ENCODE results near the gene ITCH. TPM values are rescaled to one million over a fixed set of nuclear protein-coding genes. Genes with fewer than 3 reads are reported as not detected.
A peak's percentile ranks its signal among the peaks of the same experiment; 100 is the strongest.

Gene ITCH
- total and polyA plus RNA-seq, 9 of the 15 experiments (the other 6 are each of a cell fraction or from before 2014, with no cell fraction given) = 7.5 to 53.0 (median 22.9) TPM

DNA sequence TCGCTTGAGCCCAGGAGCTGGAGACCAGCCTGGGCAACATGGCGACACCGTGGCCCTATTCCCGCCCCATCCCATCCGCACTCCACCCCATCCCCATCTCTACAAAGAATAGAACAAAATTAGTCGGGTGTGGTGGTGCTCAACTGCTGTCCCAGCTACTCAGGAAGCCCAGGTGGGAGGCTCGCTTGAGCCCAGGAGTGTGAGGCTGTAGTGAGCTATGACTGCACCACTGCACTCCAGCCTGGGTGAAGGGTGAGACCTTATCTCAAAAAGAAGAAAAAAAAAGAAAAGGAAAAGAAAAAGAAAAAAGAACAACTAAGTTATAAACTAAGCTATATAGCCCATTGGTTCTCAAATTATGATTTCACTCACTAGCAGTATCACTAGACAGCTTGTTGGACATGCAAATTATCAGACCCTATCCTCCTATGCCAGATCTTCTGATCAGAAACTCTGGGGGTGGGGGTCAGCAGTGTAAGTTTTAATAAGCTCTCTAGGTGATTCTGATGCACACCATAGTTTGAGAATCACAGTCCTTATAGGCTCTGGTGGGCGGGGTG lies 491 bp upstream of the ITCH start:
- in situ Hi-C loops (cut with MboI) = no loop called here
- CTCF ChIA-PET (ENCODE audit: low intra/inter-chr PET ratio) = no interaction called here

More for the DNA sequence above, 491 bp upstream of the ITCH start:
- H3K27ac ChIP-seq (ENCODE audit: extremely low read depth, low read depth, low read length) = no peak overlapping the region
- H3K9ac ChIP-seq (ENCODE audit: insufficient read depth in 1 of 2, low read depth in 2 of 2, low read length in 2 of 2) = peak overlapping the region in 1 of 2 experiments; percentile 58; a peak in 3 of 4 replicates
- H3K27me3 ChIP-seq (ENCODE audit: control insufficient read depth in 2 of 2, insufficient read depth in 2 of 2, low read length in 2 of 2) = no peaks in the 10 kb centered on the region
- peaks cover 14% of the 10 kb centered on the region for H3K36me3 ChIP-seq (ENCODE audit: control insufficient read depth, insufficient read depth, low read length)
- no peaks in the 10 kb centered on the region for H3K9me3 ChIP-seq (replicated peaks; ENCODE audit: control insufficient read depth, insufficient read depth, low read depth, low read length)
- BruUV-seq (replicated peaks) = no TSS peak
- H3K4me1 ChIP-seq (replicated peaks in 1 of 2; ENCODE audit: control insufficient read depth in 2 of 2, insufficient read depth in 2 of 2, low read length in 2 of 2) = peaks cover 18 to 23% of the 10 kb centered on the region in 2 experiments; a peak in 4 of 5 replicates
- peaks cover 45% of the 10 kb centered on the region for H3K79me2 ChIP-seq (ENCODE audit: control insufficient read depth, insufficient read depth, low read length)
- peak overlapping the region; percentile 66 for H2AFZ ChIP-seq (ENCODE audit: low read depth, low read length)
- 19% methylated on average over 8 of the region's 8 CpGs for WGBS (ENCODE audit: insufficient coverage, low coverage, missing lambda C conversion rate)
- 0 out of 2 replicates have a peak, but pooled peaks have one; percentile 10 for TF ChIP-seq DPF2 (IDR thresholded peaks at IDR 0.05)
- TF ChIP-seq, protein P1, sequence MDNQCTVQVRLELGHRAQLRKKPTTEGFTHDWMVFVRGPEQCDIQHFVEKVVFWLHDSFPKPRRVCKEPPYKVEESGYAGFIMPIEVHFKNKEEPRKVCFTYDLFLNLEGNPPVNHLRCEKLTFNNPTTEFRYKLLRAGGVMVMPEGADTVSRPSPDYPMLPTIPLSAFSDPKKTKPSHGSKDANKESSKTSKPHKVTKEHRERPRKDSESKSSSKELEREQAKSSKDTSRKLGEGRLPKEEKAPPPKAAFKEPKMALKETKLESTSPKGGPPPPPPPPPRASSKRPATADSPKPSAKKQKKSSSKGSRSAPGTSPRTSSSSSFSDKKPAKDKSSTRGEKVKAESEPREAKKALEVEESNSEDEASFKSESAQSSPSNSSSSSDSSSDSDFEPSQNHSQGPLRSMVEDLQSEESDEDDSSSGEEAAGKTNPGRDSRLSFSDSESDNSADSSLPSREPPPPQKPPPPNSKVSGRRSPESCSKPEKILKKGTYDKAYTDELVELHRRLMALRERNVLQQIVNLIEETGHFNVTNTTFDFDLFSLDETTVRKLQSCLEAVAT (IDR thresholded peaks at IDR 0.05) = 0 out of 4 replicates have a peak, but pooled peaks of 1 of the 2 experiments have one; percentile 38
- no peak for TF ChIP-seq RBM39 (optimal IDR thresholded peaks at IDR 0.05; ENCODE audit: low read depth, low read length)
- TF ChIP-seq, protein P2, sequence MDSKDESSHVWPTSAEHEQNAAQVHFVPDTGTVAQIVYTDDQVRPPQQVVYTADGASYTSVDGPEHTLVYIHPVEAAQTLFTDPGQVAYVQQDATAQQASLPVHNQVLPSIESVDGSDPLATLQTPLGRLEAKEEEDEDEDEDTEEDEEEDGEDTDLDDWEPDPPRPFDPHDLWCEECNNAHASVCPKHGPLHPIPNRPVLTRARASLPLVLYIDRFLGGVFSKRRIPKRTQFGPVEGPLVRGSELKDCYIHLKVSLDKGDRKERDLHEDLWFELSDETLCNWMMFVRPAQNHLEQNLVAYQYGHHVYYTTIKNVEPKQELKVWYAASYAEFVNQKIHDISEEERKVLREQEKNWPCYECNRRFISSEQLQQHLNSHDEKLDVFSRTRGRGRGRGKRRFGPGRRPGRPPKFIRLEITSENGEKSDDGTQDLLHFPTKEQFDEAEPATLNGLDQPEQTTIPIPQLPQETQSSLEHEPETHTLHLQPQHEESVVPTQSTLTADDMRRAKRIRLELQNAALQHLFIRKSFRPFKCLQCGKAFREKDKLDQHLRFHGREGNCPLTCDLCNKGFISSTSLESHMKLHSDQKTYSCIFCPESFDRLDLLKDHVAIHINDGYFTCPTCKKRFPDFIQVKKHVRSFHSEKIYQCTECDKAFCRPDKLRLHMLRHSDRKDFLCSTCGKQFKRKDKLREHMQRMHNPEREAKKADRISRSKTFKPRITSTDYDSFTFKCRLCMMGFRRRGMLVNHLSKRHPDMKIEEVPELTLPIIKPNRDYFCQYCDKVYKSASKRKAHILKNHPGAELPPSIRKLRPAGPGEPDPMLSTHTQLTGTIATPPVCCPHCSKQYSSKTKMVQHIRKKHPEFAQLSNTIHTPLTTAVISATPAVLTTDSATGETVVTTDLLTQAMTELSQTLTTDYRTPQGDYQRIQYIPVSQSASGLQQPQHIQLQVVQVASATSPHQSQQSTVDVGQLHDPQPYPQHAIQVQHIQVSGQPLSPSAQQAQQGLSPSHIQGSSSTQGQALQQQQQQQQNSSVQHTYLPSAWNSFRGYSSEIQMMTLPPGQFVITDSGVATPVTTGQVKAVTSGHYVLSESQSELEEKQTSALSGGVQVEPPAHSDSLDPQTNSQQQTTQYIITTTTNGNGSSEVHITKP (IDR thresholded peaks at IDR 0.05; ENCODE audit: partially characterized antibody) = peak; percentile 52
- no peak for TF ChIP-seq JUN (IDR thresholded peaks at IDR 0.05; ENCODE audit: borderline replicate concordance, low read depth, low read length)
- TF ChIP-seq JUN (CRISPR knock-in tag; IDR thresholded peaks at IDR 0.05; ENCODE audit: borderline replicate concordance) = no peak
- TF ChIP-seq, protein P3, sequence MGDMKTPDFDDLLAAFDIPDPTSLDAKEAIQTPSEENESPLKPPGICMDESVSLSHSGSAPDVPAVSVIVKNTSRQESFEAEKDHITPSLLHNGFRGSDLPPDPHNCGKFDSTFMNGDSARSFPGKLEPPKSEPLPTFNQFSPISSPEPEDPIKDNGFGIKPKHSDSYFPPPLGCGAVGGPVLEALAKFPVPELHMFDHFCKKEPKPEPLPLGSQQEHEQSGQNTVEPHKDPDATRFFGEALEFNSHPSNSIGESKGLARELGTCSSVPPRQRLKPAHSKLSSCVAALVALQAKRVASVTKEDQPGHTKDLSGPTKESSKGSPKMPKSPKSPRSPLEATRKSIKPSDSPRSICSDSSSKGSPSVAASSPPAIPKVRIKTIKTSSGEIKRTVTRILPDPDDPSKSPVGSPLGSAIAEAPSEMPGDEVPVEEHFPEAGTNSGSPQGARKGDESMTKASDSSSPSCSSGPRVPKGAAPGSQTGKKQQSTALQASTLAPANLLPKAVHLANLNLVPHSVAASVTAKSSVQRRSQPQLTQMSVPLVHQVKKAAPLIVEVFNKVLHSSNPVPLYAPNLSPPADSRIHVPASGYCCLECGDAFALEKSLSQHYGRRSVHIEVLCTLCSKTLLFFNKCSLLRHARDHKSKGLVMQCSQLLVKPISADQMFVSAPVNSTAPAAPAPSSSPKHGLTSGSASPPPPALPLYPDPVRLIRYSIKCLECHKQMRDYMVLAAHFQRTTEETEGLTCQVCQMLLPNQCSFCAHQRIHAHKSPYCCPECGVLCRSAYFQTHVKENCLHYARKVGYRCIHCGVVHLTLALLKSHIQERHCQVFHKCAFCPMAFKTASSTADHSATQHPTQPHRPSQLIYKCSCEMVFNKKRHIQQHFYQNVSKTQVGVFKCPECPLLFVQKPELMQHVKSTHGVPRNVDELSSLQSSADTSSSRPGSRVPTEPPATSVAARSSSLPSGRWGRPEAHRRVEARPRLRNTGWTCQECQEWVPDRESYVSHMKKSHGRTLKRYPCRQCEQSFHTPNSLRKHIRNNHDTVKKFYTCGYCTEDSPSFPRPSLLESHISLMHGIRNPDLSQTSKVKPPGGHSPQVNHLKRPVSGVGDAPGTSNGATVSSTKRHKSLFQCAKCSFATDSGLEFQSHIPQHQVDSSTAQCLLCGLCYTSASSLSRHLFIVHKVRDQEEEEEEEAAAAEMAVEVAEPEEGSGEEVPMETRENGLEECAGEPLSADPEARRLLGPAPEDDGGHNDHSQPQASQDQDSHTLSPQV (IDR thresholded peaks at IDR 0.05) = 0 out of 2 replicates have a peak, but pooled peaks have one; percentile 23
- TF ChIP-seq KDM4B (IDR thresholded peaks at IDR 0.05; ENCODE audit: borderline replicate concordance in 2 of 2, low read depth in 1 of 2) = 0 out of 4 replicates have a peak, but pooled peaks of 1 of the 2 experiments have one; percentile 7
- no peak for TF ChIP-seq SIRT6 (IDR thresholded peaks at IDR 0.05; ENCODE audit: low read depth, low read length)
- H3K4me2 ChIP-seq (ENCODE audit: insufficient read depth, low read length) = peak overlapping the region; percentile 85; the same call in 1 of the 2 replicates
- intact Hi-C loops (cut with micrococcal nuclease) = no loop called here
- DNase-seq (ENCODE audit: extremely low read depth in 1 of 4, low spot score in 3 of 4) (no peak), ATAC-seq (no peak; the same call in 2 of the 3 replicates), FAIRE-seq (no peak)
- H4K20me1 ChIP-seq (replicated peaks; ENCODE audit: control insufficient read depth, insufficient read depth, low read length) = peaks cover 5% of the 10 kb centered on the region; the same call in 1 of the 2 replicates
- H3K9me1 ChIP-seq (ENCODE audit: control insufficient read depth, insufficient read depth, low read length) = no peaks in the 10 kb centered on the region
- POLR2A ChIA-PET = interaction anchor here (0.6 to 2.4 kb wide), 9 partner anchors 9 to 1145 kb away, joined by 3 to 12 read pairs (median 4); no protein-coding TSS in a partner anchor
- peak overlapping the region; percentile 91 for H3K4me3 ChIP-seq
